Activated effector memory CD4-positive, alpha-beta T cell treated with anti-CD3 and anti-CD28 coated beads, Interleukin-2, amount 50 U/mL, for 16 hours (primary cell): ENCODE measurements around the gene COL27A1.

Experiments used
- DNase-seq: peaks from one replicate; pipeline ENCODE4 v3.0.0-alpha.2; 2020

Gene COL27A1

DNA sequence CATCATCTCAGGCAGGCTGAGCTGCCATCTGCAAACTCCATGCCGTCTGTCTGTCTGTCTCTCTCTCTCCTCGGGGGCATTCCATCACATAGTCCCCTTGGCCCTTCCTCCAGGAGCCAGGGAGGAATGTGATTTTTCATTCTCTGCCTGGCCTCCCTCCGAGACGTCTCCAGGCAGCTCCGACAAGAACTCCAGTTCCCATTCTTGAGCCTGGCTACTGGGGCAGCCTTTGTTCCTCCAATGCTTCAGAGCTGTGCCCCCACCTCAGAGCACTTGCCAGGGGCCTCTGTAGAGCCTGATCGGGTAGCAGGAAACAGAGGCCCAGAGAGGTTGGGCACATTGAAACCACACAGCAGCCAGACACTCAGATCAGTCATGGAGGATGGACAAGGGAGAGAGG lies 74.0 kb downstream of the COL27A1 start:
- DNase-seq: no peak

DNA sequence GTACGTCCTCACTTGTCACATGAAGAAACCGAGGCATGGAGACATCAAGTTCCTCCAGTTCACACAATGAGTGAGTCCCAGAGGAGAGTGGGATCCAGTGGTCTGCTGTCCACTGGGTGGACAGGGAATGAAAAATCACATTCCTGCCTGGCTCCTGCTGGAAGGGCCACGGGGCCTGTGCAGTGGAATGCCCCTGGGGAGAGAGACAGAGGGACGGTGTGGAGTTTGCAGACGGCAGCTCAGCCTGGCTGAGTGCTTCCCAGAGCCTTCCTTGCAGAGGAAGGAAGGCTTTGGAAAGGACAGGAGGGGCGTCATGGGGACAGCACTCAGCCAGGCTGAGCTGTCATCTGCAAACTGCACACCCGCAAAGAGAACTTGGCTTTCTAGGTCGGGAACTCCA lies 74.7 kb downstream of the COL27A1 start:
- DNase-seq: no peak

DNA sequence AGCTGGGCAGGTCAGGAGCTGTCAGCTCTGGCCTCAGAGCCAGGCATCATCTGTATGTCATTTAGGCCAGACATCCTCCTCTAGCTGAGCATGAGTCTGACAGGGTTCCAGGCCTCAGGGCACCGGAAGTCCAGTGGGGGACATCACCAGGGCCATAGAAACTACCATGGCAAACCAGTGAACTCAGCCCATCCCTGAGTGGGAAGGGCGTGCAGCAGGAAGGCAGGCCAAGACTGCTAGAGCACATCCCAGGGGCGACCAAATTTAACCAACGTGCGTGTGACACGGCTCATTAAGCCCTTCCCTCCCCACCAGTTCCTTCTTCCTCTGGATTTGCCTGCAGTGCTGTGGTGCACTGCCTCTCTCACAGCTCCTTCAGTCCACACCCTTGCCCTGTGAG lies 75.9 kb downstream of the COL27A1 start:
- no peak for DNase-seq

DNA sequence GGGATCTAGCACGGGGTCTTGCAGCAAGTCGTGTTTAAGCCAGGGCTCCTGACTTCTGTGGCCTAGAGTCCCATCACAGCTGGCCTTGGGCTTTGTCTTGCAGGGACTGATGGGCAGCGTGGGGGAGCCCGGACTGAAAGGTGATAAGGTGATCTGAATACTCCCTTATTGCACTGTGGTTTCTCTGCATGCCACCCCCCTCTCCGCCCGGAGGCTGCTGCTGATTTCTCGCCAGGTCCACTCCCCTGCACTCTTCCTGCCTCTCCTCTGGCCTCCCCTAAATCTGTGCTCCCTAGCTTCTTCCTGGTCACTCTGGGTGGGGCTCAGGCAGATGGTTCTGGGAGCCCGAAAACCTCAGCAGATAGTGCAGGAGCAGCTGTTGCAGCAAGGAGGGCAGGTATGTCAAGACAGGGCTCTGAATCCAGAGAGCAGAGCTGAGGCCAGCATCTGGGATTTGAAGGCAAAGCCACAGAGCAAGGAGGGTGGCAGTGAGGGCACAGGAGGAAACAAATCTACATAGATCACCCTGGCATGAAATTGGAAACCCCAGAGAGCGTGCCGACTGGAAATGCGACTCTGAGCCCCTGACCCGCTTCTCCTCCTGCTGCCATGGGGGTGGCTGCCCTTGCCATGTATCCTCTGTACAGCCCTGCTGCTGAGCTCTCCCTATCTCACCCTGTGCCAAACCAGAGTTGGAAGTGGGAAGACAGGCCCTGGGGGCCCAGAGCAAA lies 76.5 kb downstream of the COL27A1 start:
- no peak for DNase-seq

DNA sequence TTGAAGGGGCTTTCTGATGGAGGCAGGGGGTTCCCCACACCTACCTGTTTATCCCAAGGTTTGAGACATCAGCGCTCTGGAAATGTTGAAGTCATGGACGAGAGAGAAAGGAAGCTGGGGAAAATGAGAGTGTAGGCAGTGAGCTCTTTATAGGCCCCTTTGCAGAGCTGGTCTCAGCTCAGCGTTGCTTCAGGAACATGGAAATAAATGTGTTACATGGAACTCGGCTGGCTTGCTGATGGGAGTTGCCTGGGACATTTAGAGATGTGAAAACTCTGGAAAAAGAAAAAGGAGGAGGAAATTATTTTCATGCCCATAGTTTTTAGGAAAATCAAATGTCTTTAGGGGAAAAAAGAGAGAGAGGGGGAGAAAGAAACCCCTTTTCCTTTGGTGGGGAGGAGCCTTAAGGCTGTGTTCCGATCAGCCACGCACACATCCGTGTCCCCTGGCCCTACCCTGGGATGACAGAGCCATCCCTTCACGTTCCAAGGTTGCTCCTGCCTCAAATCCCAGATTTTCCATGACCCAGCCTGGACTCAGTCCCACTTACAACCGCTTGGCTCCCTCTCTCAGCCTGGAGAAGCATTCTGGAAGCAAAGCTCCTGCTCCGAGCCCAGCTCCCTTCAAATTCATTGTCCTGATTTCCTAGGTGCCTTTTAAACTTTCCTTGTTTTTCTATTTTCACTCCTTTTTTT lies 78.3 kb downstream of the COL27A1 start:
- no peak for DNase-seq

DNA sequence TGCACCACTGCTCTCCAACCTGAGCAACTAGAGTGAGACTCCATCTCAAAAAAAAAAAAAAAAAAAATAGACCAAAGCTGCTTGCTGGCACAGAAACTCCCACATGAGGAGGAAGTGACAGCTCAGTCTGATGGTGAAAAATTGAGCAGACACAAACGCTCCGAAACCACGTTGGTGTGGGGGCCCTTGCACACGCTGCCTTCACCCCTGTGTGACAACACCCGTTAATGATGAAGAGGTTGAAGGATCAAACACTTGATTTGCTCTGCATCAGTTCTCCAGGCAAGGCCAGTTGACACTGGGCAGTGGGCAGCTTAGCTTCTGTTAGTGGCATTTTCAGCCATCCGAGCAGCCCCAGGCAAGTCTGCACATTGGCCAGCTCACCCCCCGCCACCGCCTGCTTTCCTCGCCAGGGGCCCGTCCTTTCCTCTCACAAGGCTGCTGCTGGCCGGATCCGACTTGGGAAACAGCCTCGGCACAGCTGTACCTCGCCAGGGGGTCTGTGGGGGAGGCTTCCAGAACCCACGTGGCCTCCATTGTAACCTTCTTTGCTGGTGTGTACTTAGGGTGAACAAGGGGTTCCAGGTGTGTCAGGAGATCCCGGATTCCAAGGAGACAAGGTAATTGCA lies 79.8 kb downstream of the COL27A1 start:
- DNase-seq: no peak

DNA sequence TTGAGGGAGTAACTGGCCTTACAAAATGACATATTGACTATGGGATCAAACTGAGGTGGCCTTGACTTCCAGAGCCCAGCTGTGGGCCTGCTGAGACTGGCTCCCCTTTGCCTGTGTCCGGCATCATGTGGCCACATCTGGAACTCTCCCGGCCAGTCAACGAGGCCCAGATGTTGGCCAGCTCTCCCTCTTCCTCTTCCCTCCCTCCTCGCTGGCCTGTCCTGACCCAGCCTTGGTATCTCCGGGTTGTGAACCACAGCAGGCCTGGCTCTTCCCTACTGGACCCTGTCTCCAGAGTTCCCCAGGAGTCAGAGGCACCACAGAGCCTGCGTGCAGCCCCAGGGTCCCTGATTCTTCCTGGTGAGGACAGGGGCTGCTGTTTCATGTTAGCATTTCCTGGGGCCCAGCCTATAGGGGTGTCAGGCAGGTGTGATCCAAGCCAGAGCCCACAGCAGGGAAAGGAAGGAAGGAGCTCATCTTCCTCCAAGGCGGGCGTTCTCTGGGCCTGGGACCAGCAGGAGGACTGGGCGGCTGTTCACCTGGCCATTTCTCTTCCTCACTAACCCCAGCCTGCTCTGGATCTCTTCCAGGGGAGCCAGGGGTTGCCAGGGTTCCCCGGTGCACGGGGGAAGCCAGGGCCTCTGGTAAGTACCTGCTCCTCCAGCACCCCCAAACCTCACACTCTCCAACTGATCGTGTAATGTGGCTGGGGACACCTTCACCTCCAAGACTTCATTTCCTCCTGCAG lies 81.2 kb downstream of the COL27A1 start:
- no peak for DNase-seq

DNA sequence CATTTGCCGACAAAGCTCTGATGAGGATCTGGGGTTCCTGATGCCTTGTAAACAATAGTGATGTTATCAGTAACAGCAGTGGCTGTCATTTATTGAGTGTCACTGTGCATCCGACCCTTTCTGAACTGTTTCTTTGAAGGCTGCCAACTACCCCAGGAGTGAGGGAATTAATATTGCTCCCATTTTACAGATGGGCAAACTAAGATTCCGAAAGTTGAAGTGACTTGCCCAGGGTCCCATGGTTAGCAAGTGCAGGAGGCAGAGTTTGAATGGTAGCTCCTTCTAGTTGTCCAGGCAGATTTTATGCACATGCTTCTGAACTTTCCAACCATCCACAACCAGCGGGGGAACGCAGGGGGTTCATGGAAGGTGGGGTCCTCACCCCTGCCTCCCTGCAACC lies 81.9 kb downstream of the COL27A1 start:
- DNase-seq: no peak

DNA sequence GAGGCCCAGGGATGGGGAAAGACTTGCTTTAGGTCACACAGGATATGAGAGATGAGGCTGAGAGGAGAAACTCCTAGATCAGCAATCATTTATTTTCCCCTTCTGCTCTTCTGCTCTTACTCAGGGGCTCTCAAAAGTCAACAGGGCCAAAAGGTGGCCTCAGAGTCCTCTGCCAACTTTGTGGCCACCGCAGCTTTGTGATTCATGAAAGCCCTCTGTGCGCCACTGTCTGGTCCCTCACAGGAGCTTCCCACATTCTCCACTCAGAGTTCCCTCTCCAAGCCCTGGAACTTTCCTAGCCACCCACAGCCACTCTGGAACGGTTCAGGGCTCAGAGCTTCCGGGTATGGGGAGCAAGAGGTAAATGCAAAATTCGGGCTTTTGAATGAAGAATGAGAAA lies 82.4 kb downstream of the COL27A1 start:
- no peak for DNase-seq

DNA sequence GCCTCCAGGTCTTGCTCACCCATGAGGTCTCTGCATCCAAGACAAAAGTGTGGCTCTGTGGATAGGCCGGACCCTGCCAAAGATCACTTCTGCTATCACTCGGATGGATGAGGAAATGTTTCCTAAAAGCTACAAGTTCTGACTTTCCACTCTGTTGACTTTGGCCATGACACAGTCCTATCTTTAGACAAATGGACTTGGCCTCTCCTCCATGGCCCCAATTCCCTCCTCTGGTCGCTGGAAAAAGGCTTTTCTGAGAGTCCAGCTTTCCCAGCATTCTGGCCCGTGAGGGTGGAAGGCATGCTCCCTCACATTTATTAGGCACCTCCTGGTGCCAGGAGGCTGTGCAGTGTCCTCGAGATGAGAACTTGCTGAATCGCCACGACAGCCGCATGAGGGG lies 83.1 kb downstream of the COL27A1 start:
- no peak for DNase-seq

DNA sequence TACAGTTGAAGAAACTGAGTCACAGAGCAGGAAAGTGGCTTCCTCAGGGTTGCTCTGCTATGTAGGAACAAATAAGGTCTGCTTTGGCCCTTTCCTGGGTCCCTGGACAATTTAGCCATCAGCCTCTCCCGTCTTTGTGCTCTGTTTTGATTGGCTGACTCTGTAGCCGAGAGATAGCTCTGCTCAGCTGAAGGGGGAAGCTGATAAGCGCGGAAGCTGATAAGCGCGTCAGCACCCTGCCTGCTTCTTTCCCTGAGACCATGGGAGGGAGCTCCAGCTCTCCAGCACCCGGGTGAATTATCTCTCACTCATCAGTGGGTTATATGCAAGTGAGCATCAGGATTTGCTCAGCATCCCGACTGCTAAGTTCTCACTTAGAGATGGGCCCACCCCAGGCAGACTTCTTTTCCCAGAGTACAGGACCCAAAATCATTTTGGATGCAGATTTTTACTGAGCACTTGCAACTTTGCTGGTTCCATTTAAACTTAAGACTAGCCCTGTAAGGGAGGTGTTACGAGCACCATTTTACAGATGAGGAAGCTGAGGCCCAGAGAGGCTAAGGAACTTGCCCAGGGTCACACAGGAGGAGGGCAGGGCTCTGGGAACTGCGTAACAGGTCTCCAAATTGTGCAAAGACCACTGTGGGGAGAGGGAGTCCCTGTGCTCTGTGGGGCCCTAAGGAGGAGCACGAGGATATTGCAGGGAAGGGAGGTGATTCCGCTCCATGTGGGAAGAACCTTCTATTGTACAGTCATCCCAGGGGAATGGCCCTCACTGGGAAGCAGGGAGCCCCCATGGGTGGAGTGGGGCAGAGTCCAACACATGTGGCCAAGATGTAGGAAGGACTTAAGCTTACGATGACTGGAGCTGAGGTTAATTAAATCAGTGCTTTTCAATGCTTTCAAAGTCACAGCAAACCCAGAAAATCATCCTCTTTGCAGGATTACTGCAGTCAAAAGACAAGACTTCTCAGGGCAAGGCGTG lies 83.8 kb downstream of the COL27A1 start:
- no peak for DNase-seq

DNA sequence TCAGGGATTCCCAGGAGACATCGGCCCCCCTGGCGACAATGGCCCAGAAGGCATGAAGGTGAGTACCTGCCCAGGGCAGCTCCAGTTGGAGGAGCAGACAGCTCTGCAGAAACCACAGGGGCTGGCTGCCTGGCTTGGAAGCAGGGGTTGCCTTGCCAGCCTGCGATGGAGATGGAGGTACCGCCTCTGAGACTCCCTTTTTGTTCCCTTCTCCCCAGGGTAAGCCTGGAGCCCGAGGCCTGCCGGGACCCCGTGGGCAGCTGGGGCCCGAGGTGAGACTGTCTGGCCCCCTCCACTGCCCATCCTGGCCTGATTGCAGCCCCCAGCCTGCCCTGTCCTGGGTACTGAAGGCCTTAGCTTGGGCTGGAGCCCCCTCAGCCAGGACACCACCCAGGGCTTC lies 84.9 kb downstream of the COL27A1 start:
- DNase-seq: no peak

DNA sequence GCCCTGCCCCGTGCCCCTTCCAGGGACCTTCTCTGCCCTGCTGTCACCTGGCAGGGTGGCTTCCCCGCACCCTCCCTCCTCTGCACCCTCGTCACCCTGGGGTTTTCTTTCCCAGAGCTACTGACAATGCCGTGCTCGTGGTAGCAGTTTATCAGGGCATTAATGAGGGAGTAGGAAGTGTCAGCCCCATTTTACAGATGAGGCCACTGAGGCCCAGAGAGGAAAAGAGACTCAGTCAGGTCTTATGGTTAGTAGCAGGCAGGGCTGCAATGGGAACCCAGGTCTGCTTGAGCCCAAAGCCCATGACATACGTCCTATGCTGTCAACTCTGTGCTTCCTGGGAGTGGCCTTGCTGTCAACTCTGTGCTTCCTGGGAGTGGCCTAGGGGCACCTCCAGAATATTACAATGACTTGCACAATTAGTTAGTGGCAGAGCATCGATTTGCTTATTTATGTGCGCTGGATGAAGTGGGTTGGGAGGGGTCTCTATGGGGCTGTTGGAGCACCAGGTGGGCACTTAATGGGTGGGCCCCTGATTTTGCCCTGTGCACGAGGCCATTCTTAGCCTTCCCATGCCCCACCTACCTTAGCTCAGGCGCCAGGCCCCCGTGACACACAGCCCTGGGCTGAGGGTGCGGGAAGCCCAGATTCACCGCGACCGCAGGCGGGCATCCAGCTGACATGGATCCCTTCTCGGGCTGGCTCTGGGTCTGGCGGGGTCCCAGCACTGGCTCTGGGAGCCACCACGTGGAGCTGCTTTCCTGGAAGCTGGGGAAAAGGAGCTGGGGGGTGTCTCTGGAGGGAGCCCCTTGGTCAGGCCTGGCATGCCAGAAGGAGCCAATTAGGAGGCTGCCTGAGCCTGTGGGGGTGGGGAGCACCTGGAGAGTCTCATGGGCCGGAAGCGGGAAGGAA lies 85.6 kb downstream of the COL27A1 start:
- DNase-seq: no peak

DNA sequence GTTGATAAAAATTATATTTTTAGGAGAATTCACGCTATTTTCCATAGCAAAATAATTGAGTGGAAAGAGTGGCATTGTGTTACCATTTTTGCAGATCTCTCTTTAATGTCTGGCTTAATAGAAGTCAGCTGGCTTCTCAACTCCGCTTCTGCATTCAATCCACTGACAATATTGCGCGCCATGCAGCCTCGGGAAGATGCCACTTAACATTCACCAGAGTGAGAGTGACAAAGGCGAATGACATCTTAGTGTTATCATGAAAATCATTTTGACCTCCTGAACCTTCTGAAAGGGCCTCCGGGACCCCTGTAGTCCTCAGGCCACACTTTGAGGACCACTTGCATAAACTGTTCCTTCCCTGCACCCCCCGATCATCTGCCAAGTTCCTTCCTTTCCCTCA lies 87.5 kb downstream of the COL27A1 start:
- DNase-seq: no peak

DNA sequence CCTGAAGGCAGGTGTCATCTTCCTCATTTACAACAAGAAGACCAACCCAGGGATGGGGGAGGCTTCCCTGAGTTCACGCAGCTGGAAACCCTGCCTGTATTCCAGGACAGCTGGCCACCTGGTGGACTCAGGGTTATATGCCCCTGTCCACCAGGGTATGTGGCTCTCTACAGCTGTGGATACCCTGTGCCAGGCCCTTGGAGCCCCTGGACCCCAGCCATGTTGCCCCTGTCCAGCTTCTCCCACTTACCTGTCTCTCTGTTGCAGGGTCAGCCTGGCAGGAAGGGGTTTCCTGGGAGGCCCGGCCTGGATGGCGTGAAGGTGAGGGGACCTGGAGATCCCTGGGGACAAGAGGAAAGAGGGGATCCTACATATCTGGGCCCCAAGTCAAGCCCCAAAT lies 87.9 kb downstream of the COL27A1 start:
- no peak for DNase-seq

DNA sequence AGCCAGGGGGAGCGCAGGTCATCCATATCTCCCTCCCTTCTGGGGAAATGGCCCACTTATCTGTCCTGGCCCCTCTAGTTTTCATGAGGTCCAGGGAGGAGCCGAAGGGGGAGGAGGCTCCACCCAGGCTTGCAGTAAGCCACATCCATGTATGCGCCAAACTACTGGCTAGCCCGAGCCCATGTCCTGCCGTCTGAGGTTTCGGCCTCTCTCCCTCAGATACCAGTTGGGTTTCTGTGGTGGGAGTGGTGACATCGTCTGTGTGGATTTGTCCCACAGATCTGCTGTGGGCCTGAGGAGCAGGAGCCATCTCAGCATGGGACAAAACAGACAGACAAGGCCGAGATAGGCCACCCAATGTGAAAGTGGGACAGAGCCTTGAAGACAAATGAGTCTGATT lies 89.2 kb downstream of the COL27A1 start:
- no peak for DNase-seq

DNA sequence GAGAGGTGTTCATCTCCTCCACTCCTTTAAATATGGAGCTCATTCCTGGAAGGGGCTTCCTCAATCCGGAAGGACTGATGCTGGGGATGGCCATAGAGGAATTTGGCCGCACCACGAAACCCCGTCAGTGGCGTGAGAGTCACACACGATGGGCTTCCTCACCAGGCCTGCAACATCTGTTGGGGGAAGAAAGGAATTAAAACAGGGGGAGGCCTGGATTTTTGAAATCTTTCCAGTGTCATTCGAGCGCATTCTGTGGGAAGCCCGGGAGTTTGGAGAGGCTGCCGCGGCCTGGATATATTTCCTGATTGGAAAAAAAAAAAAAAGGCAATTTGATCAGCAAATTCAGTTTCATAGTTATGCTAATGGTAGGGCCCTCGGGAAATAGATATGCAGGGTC lies 91.2 kb downstream of the COL27A1 start:
- DNase-seq: no peak

DNA sequence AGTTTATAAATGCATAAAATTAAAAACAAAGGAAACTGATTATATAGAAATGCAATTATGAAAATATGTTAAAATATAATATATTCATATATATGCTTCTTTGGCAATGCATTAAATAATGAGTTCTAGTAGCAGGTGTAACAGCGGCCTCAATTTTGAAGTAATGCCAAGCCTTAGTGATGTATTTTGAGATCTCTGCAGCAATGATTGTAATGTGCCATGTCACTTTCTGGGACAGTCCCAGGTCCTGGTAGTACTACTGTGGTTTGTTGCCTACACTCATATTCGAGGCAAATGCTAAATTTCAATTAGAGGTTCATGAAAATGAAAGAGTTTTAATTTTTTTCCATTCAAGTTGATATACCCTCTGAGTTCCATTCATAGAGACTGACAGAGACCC lies 91.7 kb downstream of the COL27A1 start:
- DNase-seq: no peak

DNA sequence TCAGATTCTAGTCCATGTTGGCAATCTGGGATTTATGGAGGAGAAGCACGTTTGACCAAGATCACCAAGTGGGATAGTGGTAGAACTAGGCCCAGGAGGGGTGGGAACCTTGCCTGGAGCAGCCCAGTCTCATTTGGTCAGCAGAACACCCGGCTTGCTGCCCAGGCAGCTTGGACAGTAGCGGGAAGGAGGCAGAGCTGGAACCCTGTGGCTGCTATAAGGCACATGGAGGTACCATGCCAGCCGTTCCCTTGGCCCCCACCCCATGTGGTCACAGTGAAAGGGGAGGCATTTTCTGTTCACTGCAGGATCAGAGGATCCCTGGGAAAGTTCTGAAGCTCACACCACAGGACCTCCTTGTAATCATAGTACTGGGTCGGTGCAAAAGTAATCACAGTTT lies 92.2 kb downstream of the COL27A1 start:
- DNase-seq: no peak

DNA sequence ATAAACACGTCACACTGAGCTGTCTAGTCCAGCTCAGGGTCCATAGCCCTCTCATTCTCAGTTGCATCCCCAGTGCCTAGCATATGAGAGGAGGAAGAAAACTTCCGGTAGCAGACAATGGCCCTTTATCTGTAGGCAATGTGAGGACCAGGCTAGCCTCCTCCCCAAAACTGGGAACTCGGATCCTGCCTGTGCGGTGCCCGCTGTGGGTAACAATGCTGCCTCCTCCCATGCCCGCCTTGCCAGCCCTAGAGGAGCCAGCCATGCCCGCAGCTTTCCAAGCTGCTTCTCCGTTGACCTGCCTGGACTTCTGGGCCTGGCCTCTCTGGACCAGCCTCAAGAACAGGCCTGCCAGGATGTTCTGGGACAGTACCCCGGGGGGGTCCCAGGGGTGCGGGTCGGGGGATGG lies 93.0 kb downstream of the COL27A1 start:
- DNase-seq: no peak
